Measurements from ENCODE around the gene UBR4. TPM values are rescaled to one million over a fixed set of nuclear protein-coding genes. Genes with fewer than 3 reads are reported as not detected.
"Not testable (repeated sequence)": the region's sequence is repeated elsewhere in the genome, so short reads cannot be mapped to it uniquely, and the experiment has no call there.

Gene UBR4
- total RNA-seq, 1 donor from 2014 or later, result 75.0 TPM

DNA sequence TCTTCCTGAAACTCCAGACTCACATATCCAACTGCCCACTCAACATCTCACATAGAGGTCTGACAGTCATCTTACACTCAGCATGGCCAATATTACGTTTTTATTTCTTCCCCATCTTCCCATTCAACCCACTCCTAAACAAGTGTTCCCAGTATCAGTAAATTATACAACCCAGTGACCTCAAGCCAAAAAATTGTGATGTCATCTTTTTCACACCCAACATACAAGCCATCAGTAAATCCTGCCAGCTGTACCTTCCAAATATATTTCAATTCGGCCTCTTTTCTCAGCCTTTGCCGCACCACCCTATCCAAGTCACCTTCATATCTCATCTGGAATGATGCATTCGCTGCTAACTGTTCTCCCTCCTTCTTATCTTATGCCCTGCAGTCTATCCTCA lies 19.6 kb downstream of the UBR4 start:
- DNase-seq, result no peak

DNA sequence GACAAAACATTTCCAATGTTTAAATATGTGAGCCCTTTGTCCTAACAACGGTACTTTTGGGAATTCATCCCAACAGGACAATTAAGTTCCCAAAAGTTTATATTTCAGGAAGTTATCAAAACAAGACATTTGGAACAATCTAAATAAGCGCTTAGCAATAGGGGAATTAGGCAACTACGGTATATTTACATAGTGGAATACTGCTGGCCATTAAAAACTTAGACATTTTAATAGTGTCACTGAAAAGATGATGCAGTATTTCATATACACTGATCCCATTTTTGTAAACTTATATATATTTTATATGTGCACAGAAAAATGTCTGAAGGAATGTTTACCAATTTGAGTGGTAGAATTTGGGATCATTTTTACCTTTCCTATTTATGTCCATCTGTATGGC lies 20.8 kb downstream of the UBR4 start:
- DNase-seq, result no peak

DNA sequence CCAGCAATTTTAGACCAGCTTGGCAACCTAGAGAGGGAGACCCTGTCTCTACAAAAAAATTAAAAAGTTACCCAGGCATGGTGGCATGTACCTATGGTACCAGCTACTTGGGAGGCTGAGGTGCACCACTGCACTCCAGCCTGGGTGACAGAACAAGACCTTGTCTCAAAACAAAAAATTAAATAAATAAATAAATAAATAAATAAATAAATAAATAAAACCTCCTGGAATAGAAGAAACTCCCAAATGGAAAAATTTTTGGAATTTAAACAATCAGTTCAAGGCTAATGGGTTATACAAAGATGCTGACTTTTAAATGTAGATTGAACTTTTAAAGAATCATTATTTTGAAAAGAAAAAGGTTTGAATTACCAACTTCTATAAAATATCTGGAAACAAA lies 22.2 kb downstream of the UBR4 start:
- DNase-seq, result no peak

DNA sequence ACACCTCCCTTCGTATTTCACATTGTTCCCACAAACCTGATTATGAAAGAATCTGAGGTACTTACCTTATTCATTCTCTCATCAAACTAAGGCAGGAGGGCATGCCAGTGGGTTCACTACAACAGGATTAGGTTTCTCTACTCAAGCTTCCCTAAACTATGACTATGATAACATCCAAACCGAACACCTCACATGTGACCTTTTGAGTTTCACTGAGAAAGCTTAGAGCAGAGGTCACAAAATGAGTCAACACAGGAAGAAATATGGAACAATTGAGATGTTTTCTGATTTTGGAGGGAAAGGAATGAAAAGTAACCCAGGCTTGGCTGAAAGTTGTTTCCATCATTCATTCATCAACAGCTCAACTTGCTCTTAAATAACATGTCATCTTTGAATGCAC lies 24.1 kb downstream of the UBR4 start:
- DNase-seq, result no peak

DNA sequence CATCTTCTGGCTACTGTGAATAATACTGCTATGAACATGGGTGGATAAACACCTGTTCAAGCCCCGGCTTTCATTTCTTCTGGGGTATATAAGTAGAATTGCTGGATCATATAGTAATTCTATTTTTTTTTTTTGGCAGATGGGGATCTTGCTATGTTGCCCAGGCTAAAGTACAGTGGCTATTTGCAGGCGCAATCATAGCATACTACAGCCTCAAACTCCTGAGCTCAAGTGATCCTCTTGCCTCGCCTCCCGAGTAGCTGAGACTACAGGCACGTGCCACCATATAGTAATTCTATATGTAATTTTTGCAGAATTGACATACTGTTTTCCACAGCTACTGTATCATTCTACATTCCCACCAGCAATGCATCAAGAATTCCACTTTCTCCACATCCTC lies 27.8 kb downstream of the UBR4 start:
- no peak for DNase-seq

DNA sequence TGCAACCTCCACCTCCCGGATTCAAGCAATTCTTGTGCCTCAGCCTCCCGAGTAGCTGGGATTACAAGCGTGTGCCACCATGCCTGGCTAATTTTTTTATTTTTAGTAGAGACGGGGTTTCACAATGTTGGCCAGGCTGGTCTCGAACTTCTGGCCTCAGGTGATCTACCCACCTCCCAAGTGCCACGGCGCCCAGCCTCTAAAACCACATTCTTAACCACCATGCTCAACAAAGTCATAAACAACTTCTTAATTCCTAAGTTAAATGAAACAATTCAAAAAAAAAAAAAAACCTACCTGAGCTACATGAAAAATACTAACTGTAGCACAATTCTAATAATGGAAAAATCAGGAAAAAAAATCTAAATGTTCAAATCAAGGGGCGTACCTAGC lies 29.8 kb downstream of the UBR4 start:
- not testable (repeated sequence) for DNase-seq

DNA sequence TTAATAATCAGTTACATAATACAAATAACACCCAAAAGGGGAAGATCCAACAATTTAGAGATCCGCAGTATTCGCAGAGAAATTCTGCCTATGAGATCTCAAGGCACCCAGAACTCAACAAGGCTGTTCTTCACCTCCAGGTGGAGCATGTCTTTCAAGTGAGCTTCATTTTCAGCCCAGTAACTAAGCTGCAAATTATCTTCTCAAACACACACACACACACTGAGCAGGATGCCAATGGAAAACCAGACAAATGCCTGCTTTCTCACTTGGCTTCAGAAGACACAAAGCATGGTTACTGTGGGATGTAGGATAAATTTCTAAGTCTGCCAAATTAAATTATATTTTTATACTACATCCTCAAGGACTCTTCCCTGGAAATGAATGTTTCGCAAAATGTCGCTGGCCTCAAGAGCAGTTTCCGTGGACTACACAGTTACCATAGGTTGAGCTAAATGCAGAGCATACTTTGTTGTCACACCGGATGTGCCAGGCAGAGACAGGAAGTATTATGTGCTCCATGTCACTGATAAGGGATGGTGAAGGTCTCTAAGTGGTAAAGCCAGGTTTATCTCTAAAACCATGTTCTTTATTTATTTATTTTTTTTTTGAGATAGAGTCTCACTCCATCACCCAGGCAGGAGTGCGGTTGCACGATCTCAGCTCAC lies 30.3 kb downstream of the UBR4 start:
- DNase-seq, result no peak

DNA sequence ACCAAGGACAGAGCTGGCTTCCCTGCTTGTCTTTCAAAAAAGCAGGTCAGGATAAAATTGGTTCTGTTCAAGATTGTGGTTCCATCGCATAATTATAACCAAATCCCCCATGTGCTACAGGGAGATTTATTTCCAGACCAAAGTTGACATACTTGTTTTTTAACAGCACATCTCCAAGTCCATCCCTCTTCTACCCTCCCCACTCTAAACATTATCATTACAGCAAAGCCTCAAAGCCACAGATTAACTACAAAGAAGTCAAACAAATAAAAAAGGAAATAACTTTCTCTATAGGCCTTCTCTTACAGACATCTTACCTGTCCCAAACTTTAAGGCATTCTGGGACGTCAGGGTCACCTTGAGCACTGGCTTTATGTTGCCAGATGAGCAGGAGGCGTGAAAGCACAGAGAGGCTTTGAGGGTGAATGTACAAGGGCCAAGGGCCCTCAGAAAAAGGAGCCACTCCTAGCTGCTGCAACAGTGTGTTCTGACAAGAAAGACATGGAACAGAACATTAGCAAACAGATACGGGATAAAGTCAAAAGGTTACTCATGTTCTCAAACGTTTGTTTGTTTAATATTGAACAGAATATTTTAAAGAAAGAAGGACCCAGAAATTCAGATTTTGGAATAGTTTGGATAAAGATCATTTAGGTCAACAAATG lies 31.2 kb downstream of the UBR4 start:
- no peak for DNase-seq

DNA sequence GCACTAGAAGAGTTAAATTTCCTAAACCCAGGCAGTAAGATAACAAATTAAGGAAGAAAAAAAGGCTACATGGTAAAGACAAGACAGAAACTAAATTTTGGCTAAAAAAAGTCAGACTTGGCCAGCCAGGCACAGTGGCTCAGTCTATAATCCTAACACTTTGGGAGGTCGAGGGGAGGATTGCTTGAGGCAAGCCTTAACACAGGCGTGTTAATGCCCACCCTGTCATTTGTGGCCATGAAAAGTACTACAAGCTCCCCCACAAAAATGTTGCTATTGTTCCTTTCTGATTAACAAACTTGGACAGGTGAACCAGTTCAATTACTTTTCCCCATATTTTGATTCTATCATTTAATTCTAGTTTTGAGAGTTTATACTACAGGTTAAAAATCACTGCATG lies 32.3 kb downstream of the UBR4 start:
- DNase-seq, result no peak

DNA sequence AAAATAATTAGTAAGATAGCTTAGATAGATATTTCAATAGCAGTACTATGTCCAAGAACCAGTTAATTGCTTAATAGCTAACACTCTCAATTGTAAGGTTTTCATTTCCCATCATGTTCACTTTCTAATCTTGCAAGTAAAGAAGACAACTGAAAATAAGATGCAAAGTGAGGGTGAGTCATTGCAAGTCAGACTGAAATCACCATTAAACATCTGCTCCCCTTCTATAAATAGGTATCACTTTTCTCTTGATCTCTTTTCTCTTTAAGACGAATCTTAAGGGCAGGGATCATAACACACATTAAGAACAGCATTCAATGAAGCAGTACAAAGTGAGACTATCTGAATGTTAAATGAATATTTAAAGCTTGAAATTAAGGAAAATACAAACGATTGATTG lies 40.4 kb downstream of the UBR4 start:
- DNase-seq, result no peak

DNA sequence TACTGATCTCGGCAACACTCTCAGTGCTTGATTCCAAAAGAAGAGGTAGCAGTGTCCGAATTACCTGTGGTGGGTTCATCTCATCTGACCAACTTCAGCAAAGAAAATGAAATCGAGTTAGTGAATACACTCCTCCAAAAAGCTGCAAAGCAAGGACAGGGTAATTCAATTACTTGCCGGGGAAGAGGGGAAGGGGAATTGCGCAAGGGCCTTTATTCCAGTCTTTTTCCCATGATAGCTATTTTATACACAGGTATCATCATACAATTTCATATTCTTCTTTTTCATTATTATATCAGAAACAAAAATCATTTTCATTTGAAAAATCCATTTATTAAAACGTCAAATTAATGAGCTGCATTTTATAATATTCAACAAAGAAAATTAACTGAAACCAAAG lies 42.9 kb downstream of the UBR4 start:
- DNase-seq, result no peak

DNA sequence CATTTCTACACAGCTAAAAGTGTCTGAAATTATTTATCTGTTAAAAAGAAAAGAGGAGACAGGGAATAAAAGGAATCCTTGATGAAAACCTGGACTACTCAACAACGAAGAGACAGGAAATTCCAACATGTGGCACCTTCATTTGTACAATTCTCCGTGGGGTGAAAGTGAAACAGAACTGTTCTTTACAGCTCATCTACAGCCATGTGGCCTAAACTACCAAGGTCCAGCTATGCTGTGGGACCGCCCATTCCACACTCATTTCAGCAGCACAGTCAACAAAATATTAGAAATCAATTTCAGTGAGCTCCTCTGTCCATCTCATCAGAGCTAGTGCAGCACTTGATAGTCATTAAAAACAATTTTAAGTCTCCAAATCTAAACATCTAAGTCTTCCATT lies 44.0 kb downstream of the UBR4 start:
- DNase-seq, result no peak

DNA sequence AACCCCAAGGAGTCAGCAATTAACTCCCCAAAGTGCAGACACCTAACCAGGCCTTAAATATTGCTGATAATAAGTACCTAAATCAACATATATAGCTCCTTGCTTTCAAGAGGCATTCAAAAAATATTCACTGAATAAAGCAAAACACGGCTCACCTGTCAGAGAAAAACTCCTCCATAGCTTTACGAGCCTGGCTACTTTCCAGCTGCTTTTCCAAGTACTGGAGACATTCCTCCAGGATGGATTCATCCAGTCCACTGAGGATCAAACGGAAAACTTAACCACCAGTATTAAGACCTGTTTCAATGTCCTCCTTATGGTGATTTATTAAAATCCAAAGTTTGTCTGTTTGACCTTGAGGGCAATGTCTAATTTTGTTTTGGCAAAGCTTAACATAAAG lies 44.6 kb downstream of the UBR4 start:
- no peak for DNase-seq

DNA sequence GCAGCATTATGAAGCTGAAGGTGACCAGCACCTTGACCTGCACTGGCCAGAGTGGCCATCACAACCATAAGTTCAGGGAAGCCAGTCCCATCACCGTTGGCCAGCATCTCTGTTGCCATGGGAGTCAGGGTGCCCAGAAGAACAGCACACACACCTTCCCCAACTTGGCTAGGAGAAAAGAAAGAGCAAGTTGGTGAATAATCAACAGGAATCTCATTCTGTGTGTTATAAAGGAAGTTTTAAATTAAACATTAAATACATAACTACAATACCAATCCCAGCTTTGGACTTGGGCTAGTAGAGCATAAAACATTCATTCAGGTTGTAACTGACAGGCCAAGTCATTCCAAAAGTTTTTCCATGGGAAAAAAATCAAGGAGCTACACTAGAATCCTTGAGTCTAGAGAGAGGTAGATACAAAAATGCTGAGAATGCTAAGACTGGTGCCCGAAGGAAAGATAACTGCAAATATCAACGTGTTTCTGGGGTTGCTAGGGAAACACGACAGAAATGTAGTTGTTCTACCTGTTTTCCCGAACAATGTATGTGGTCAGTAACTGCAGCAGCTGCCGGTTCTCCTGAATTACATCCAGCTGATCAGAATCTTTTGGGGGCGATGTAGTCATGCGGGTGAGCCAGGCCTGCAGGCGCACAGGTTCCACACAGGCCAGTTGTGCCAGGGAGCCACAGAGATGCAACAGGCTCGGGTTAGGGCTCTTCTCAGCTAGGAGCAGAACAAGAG lies 45.6 kb downstream of the UBR4 start:
- no peak for DNase-seq

DNA sequence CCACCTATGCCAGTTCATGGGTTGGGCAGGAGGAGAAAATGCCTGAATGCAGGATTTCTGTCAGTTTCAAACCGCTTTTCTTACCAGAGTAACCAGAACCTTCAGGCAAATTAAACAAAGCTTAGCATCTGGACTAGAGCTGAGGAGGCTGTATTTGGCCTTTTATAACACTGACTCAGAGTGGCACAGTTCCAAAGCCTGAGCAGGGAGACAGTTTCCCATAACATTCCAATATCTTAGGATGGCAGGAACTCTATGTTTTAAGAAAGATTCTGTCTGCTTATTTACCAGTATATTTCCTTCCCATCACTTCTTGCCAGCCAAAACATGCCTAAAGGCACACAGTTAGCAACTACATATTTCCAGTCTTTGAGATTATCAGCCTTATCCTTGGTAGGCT lies 46.8 kb downstream of the UBR4 start:
- no peak for DNase-seq

DNA sequence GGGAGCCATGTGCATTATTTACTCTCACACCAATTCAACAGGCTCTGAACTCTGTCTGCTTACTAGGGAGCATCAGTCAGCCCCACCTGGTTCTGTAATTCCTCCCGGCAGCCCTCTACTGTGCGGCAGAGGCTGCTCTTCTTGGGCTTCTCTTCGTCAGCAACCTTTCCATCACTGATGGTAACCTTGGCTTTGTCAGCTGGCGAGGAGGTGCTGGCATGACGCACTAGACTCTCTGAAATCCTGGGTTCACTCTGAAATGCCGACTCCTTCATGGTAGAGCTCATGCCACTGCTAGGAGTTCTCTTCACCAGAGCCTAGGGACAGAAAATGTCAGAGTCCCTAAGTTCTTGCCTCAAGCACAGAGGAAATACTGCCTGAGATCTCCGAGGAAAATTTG lies 49.2 kb downstream of the UBR4 start:
- no peak for DNase-seq

DNA sequence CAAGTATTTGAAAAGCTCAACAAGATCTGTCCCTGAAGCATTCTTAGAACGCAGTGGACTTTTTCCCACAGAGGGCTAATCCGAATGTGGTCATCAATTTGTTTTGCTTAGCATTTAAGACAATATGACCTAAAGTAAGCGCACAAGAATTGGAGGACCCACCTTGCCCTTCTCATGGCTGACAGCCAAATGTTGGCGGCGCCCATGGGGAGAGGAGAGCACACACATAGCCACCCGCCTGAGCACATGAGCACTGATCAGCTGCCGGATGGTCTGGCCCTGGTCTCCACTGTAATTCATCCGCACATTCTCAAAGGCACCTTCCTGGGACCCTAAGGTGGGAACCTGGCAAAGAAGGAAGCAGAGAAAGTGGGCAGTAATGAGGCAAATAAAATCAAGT lies 52.4 kb downstream of the UBR4 start:
- DNase-seq, result no peak

DNA sequence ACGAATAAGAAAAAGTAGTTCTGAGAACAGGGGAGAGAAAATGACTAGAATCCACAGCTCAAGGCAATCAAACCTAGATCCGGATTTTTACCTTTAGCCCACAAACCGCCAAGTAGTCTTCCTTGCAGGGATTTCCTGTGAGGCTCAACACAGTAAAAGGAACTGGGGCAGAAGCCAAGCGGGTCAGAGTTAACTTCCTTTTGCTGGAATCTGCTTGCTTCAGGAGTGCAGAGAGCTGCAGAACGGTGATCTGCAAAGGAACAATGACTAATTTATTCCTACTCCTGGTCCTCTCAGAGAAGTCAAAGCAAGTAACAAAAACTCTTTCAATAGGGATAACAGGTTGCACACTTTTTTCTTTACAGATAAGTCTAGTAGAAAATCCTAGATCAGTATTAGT lies 53.4 kb downstream of the UBR4 start:
- DNase-seq, result no peak

DNA sequence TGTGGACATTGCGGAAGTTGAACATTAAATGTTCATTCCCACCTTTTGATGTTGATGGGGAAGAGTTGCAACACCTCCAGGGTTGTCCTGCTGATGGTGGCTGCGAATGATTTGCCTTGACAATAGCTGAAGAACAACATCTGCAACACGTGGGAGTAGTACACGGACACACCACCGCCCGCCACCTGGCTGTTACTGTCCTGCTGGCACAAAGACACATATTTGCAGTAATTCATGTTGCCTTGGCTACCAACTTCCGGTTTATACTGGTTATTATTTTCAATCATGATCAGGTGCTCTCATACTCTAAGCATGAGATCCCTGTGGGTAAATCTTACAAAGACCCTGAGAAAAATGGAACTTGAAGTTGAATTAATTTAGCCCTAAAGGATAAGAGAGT lies 55.2 kb downstream of the UBR4 start:
- DNase-seq, result no peak

DNA sequence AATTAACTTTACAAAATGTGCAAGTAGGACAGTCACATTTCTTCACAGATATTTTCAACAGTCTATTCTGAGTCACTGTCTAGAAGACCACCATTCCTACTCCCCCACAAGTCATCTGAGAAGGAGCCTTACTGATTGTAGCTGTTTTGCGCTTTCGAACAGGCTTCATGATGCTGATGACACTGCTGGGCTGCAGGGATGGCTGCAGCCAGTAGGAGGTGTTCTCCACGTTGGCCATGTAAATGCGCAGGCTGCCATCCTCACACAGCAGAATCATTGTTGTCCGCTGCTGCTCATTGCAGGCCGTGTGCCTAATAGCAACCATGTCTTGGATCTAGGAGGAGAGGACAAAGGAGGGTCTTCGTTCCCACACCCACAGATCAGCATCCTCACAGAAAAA lies 56.9 kb downstream of the UBR4 start:
- DNase-seq, result no peak

DNA sequence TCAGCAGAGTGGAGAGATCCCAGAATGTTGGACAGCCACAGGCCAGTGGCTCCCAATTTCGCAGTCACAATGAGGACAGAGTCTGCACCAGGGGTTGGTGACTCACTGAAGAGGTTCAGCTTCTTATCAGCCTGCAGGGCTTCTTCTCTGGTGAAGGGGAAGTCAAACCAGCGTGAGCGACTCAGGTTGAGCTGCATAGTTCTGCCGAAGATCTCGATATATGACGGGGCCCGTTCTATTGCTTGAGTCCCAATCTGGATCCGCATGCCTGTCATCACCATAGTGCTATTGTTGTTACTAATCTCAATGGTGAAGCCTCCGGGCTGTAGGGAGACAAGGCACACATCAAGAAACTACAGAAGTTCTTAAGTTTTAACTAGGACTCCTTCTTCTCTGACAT lies 58.5 kb downstream of the UBR4 start:
- no peak for DNase-seq

DNA sequence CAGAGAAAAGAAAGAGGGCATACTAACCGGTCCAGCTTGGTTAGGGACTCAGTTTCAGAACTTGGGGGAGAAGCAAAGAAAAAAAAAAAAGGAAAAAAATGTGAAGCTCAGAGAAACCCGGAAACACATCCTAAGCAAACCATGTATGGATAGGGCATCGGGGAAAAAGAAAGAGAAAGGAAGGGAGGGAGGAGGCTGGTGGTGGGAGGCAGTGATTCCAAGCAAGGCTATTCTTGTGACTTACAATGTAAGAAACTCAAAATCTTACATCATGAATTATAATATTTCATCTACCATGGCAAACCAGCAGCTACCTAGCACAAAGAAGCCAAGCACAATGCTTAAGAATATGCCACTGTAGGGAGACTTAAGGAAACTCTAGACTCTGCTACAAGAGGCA lies 60.3 kb downstream of the UBR4 start:
- DNase-seq, result no peak

DNA sequence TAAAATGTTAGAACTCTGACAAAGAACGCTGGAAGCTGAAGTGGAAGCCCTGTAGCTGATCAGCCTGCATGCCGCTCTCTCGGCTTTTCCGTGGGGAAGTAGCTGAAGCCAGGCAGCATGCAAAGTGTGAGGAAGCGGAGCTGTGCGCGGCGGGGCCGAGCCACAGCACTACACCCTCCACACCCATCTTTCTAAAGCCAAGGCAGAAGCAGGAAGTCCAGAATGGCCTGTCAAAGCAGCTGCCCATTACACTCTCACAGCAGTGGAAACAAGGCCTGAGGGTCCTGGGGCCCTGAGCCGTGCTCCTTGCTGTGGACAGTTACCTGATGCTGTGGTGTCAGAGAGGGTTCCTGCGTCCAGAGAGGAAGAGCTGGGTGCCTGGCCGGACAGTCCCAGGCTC lies 69.6 kb downstream of the UBR4 start:
- DNase-seq, result no peak

DNA sequence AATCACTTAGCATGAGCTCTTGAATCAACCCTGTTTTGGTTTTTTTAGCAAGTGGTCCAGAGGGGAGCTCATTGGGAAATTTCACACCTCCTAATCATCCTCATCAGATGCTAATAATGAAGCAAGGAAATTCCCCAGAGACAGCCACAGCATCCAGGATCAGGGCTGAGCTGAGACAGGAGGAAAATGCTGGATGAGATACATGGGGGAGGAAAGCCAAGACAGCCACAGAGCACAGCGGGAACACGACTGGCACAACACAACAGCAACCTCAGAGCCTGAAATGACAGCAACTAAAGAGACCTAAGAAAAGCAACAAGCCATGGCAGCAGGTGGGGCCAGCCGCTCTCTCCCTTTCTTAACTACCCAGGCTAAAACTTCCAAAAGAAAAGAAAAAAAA lies 70.4 kb downstream of the UBR4 start:
- no peak for DNase-seq
